A673 (cell line): ENCODE results near the gene ULK1. TPM values are rescaled to one million over a fixed set of nuclear protein-coding genes. Genes with fewer than 3 reads are reported as not detected.
"Not testable (repeated sequence)": the region's sequence is repeated elsewhere in the genome, so short reads cannot be mapped to it uniquely, and the experiment has no call there.

ENCODE experiments used
- BruUV-seq: library from RNA; stranded (reverse); fragments of 400-500 nt; replicated peaks from 2 replicates; lab custom pipeline; 2021; lab: Mats Ljungman, UMichigan
- CTCF ChIA-PET: fragments of 300-600 bp; sonication (Branson Sonifier 250); formaldehyde crosslinking; loops from one replicate; lab custom pipeline; 2022; ENCODE audit warnings: antibody characterized with exemption; lab: Charles Lee
- POLR2A ChIA-PET: fragments of 300-600 bp; sonication (Branson Sonifier 250); formaldehyde crosslinking; loops from one replicate; lab custom pipeline; 2022; ENCODE audit warnings: antibody characterized with exemption; ENCODE audit not compliant: low non-redundant PET; lab: Charles Lee
- DNase-seq: peaks from one replicate; pipeline ENCODE4 v3.0.0-alpha.2; 2015; ENCODE audit warnings: low spot score
- H3K27ac ChIP-seq: fragments of 200-600 bp; sonication (generic); 2 replicates; pipeline ENCODE4 v1.5.1; 2016; ENCODE audit warnings: mixed run types, low read depth, mild to moderate bottlenecking, mixed read lengths, antibody characterized with exemption, low read length; ENCODE audit not compliant: poor library complexity, severe bottlenecking
- H3K27me3 ChIP-seq: fragments of 200-600 bp; sonication (generic); replicated peaks from 2 replicates; pipeline ENCODE4 v1.6.1; 2017; ENCODE audit warnings: mixed run types, low read depth, mild to moderate bottlenecking, mixed read lengths, antibody characterized with exemption, low read length; ENCODE audit not compliant: insufficient read depth, poor library complexity
- H3K36me3 ChIP-seq: fragments of 200-600 bp; sonication (generic); 2 replicates; pipeline ENCODE4 v1.6.1; 2016; ENCODE audit warnings: mixed run types, mild to moderate bottlenecking, mixed read lengths, antibody characterized with exemption, low read length; ENCODE audit not compliant: insufficient read depth, poor library complexity, severe bottlenecking
- H3K4me1 ChIP-seq: fragments of 200-600 bp; sonication (generic); 2 replicates; pipeline ENCODE4 v1.6.1; 2017; ENCODE audit warnings: mixed run types, mild to moderate bottlenecking, mixed read lengths, antibody characterized with exemption, low read length; ENCODE audit not compliant: insufficient read depth, poor library complexity, severe bottlenecking
- H3K4me3 ChIP-seq: fragments of 200-600 bp; sonication (generic); 2 replicates; pipeline ENCODE4 v1.5.1; 2016; ENCODE audit warnings: low read depth, mixed run types, mild to moderate bottlenecking, mixed read lengths, low read length; ENCODE audit not compliant: poor library complexity, severe bottlenecking
- H3K9me3 ChIP-seq: fragments of 200-600 bp; sonication (generic); 2 replicates; pipeline ENCODE4 v1.6.1; 2016; ENCODE audit warnings: mixed run types, low read depth, mild to moderate bottlenecking, mixed read lengths, antibody characterized with exemption, low read length; ENCODE audit not compliant: poor library complexity, severe bottlenecking
- CTCF ChIP-seq: fragments of 300-800, 200-600 bp; sonication (generic); conservative IDR thresholded peaks from 2 replicates; pipeline ENCODE4 v1.5.1; 2017; ENCODE audit warnings: low read depth, mild to moderate bottlenecking, antibody characterized with exemption, low read length, moderate library complexity, mixed read lengths
- EZH2 ChIP-seq: fragments of 200-600 bp; sonication (generic); IDR thresholded peaks from 2 replicates; pipeline ENCODE4 v1.6.1; 2017; ENCODE audit warnings: borderline replicate concordance, low read depth, mild to moderate bottlenecking, mixed read lengths, antibody characterized with exemption, low read length; ENCODE audit not compliant: poor library complexity, severe bottlenecking
- intact Hi-C: fragments of 100-400 bp; cut with micrococcal nuclease; formaldehyde crosslinking; loops from one replicate; pipeline ENCODE4 v1.10.0; 2022; ENCODE audit not compliant: unreplicated experiment
- total RNA-seq: library from RNA; stranded (reverse); gene quantifications from 2 replicates; pipeline ENCODE4 v1.2.3, GENCODE V29; 2021

ULK1 gene
- total RNA-seq, 1 experiment from 2014 or later = 57.3 TPM

- Histone ChIP-seq H3K27ac (no peak overlapping the region), H3K36me3 (no peaks in the 10 kb centered on the region), H3K9me3 (no peaks in the 10 kb centered on the region), H3K4me1 (no peaks in the 10 kb centered on the region), H3K4me3 (no peak overlapping the region), H3K27me3 (no peaks in the 10 kb centered on the region)
- no TSS peak for BruUV-seq
- ChIA-PET CTCF (interaction anchor here (0.6 to 1.2 kb wide), 2 partner anchors 19 to 124 kb away, joined by 3 read pairs; no protein-coding TSS in a partner anchor), POLR2A (no interaction called here)
- DNase-seq = no peak
- TF ChIP-seq EZH2 (no peak), CTCF (no peak)
- intact Hi-C loops = no loop called here
Measured at GRCh38 chr12:131882804-131883520, 11.5 kb upstream of the ULK1 start.

GRCh38 chr12:131883521-131883900 is 10.9 kb upstream of the ULK1 start:
- intact Hi-C loops = no loop called here
- TF ChIP-seq CTCF (no peak), EZH2 (no peak)
- DNase-seq = no peak
- Histone ChIP-seq H3K36me3 (no peaks in the 10 kb centered on the region), H3K27ac (no peak overlapping the region), H3K9me3 (no peaks in the 10 kb centered on the region), H3K4me1 (no peaks in the 10 kb centered on the region), H3K27me3 (no peaks in the 10 kb centered on the region), H3K4me3 (no peak overlapping the region)
- CTCF ChIA-PET = interaction anchor here (0.6 to 1.2 kb wide), 2 partner anchors 20 to 125 kb away, joined by 3 read pairs; no protein-coding TSS in a partner anchor
- POLR2A ChIA-PET = no interaction called here
- BruUV-seq = no TSS peak

- H3K36me3 ChIP-seq, H3K27me3 ChIP-seq, BruUV-seq, H3K4me3 ChIP-seq, H3K4me1 ChIP-seq, DNase-seq, H3K9me3 ChIP-seq, POLR2A ChIA-PET, H3K27ac ChIP-seq, intact Hi-C loops, CTCF ChIA-PET: not testable (repeated sequence)
Measured at GRCh38 chr12:131885076-131885475, 9.3 kb upstream of the ULK1 start.
